Stimulated activated effector memory CD8-positive, alpha-beta T cell treated with anti-CD3 and anti-CD28 coated beads, Interleukin-12 subunit alpha, Interleukin-12 subunit beta, amount 100 ng/mL, for 72 hours (primary cell): ENCODE measurements around the gene LRMDA.
"Not testable (repeated sequence)": the region's sequence is repeated elsewhere in the genome, so short reads cannot be mapped to it uniquely, and the experiment has no call there.

Source experiments
- ATAC-seq: fragments of 150-1000 bp; cut with Tn5 transposase; 2 replicates; pipeline ENCODE4 v1.10.0; 2021
- DNase-seq, 2 donors: peaks; one replicate each; pipeline ENCODE4 v3.0.0; 2021 to 2022; ENCODE audit warnings: low spot score in 2 of 2
- H3K27ac Mint-ChIP-seq: one replicate; pipeline ENCODE4 v1.8.0; 2022; ENCODE audit warnings: mild to moderate bottlenecking, mixed read lengths
- H3K36me3 Mint-ChIP-seq: one replicate; pipeline ENCODE4 v1.8.0; 2022; ENCODE audit warnings: mild to moderate bottlenecking, mixed read lengths
- H3K4me1 Mint-ChIP-seq: one replicate; pipeline ENCODE4 v1.8.0; 2022; ENCODE audit warnings: mixed read lengths
- H3K4me3 Mint-ChIP-seq: one replicate; pipeline ENCODE4 v1.8.0; 2022; ENCODE audit warnings: mild to moderate bottlenecking, mixed read lengths
- H3K9me3 Mint-ChIP-seq: one replicate; pipeline ENCODE4 v1.8.0; 2022; ENCODE audit warnings: mixed read lengths

Gene LRMDA

DNA sequence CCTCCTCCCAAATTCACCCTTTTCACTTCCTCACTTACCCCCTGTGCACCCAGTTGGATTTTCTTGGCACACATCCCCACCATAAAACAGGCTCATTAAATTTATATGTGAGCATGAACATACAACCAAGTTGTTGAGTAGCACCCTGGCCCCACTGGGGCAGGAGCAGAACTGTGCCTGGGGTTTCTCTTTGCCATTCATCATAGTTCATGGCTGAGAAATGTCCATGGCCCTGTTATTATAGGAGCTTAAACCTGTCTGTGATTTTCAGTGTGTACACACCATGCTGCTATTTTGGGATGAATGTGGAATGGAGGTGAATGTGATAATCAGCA is 618.8 kb downstream of the LRMDA start:
- Mint-ChIP-seq H3K36me3 (no peaks in the 10 kb centered on the region), H3K4me3 (no peak overlapping the region), H3K27ac (no peak overlapping the region), H3K4me1 (no peaks in the 10 kb centered on the region), H3K9me3 (peaks cover 2% of the 10 kb centered on the region)
- no peak for ATAC-seq
- no peak for DNase-seq

DNA sequence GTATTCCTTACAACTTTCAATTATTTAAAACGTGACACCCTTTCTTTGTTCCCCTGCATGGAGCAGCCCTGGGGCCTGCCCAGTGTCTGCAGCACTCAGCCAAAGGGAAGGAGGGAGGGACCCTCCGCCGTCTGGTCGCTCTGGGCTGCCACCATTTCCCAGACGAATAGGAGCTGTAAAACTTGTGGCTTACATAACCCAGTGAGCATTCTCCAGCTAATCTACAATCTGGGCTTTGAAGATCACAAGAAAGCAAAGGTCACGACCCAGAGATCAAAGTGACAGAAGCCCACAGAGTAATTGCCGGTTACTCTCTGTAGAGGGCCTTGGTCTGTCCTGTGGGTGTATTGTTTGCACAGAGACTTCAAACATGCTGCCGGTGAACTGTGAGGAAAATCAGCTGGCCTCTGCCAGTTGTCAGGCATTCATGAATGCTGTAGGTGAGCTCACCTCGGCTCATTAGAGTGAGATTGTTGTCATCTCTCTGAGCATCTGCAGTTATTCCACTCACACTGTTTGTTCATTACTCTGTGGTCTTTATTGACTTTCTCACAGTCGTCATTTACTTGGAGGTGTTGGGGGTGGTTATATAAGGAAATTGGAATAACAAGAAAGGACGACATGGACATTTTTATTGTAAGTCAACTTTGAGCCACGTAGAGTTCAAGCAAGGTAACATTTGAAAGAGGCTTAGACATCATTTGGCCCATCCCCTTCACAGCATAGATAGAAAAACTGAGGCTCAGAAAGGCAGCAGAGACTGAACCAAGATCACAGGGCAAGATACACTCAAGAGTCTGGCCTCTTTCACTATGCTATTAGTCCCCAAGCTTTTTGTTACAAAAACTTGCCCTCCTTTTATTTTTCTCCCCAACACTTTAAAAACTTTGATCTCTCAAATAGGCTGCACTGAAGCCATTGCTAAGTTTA is 619.8 kb downstream of the LRMDA start:
- ATAC-seq, result no peak
- H3K4me1 Mint-ChIP-seq, result no peaks in the 10 kb centered on the region

DNA sequence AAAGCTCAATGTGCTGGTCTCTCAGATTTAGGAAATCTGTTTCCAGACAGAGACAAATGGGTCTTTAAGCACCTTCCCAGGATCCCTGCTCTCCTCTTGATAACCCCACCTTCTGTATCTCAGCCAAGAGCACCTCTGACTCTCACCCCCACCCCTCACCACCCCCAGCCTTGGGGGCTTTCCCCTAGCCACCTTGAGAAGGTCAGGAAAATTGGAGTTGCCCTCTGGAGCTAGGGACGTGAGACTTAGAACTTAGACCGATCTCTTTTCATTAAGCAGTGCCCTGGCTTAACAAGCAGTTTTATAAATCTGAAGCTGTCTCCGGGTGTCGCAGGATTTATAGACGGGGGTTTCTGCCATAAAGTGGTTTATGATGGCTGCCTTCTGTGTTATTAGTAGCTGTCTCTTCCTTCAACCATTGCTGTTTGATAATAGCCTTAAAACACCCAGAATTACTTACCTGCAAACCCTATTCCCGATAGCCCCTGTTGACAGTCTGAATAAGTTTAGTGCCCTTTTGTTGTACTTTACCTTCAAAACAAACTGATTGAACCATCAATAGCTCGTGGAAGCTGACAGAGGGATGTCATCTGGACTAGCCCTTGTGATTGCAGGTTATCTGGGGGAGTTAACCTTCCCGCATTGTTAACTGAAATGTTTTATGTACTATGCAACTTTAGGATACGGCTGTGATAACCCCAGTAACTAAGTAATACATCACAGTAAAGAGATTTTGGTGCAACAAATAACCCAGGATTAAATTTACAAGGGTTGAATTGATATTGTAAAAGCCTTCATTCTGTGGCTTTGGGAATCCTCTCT is 621.5 kb downstream of the LRMDA start:
- no peaks in the 10 kb centered on the region for H3K36me3 Mint-ChIP-seq
- H3K27ac Mint-ChIP-seq, result no peak overlapping the region
- H3K4me1 Mint-ChIP-seq, result no peaks in the 10 kb centered on the region
- H3K9me3 Mint-ChIP-seq, result no peaks in the 10 kb centered on the region
- ATAC-seq (no peak), DNase-seq (no peak)
- H3K4me3 Mint-ChIP-seq, result no peak overlapping the region

More for the DNA sequence above, 619.8 kb downstream of the LRMDA start:
- Mint-ChIP-seq H3K36me3 (no peaks in the 10 kb centered on the region), H3K9me3 (no peaks in the 10 kb centered on the region), H3K27ac (no peak overlapping the region), H3K4me3 (no peak overlapping the region)
- no peak for DNase-seq

DNA sequence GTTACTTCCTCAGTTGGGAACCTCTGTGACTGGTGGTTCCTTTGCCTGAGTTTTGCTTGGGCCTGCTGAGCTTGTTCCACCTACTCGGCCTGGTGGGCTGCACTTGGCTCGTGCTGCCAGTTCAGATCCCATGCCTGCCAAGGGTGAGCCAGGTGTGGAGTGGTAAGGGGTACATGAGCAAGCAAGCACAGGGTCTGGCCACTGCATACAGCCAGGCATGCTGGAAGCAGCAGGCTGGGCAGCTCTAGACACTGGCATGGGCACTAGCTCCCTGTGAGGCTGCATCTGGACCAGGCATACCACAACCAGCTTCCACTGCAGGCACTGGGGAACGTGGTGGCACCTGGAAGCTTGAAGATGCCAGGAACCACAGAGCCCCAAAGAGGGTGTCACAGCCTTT is 624.0 kb downstream of the LRMDA start:
- no peaks in the 10 kb centered on the region for H3K36me3 Mint-ChIP-seq
- DNase-seq, result no peak
- H3K4me1 Mint-ChIP-seq, result no peaks in the 10 kb centered on the region
- no peak overlapping the region for H3K27ac Mint-ChIP-seq
- no peak overlapping the region for H3K4me3 Mint-ChIP-seq
- no peak for ATAC-seq
- no peaks in the 10 kb centered on the region for H3K9me3 Mint-ChIP-seq

DNA sequence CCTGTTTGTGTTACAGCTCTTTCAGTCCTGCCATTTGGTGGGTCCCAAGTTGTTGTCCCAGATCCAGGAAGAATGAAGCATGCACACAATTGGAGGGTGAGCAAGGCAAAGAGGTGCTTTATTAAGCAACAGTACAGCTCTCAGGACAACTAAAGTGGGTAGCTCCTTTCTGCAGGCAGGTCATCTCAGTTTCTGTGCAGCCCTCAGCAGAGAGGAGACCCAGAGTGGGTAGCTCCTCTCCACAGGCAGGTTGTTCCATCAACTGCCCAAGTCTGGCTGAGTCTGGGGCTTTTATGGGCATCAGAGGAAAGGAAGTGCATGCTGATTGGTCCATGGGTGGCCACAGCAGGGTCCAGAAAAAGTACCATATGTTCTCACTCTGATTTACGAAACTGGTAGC is 624.5 kb downstream of the LRMDA start:
- Mint-ChIP-seq H3K4me3 (no peak overlapping the region), H3K27ac (no peak overlapping the region), H3K4me1 (no peaks in the 10 kb centered on the region), H3K9me3 (no peaks in the 10 kb centered on the region), H3K36me3 (no peaks in the 10 kb centered on the region)
- no peak for ATAC-seq
- DNase-seq, result no peak

DNA sequence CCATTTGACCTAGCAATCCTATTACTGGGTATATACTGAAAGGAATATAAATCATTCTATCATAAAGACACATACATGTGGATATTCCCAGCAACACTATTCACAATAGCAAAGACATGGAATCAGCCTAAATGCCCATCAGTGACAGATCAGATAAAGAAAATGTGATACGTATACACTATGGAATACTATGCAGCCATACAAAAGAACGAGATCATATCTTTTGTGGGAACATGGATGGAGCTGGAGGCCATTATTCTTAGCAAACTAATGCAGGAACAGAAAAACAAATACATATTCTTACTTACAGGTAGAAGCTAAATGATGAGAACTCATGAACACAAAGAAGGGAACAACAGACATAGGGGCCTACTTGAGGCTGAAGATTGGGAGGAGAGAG is 629.6 kb downstream of the LRMDA start:
- not testable (repeated sequence) for H3K4me3 Mint-ChIP-seq, H3K27ac Mint-ChIP-seq, H3K9me3 Mint-ChIP-seq, DNase-seq, ATAC-seq, H3K4me1 Mint-ChIP-seq, H3K36me3 Mint-ChIP-seq

DNA sequence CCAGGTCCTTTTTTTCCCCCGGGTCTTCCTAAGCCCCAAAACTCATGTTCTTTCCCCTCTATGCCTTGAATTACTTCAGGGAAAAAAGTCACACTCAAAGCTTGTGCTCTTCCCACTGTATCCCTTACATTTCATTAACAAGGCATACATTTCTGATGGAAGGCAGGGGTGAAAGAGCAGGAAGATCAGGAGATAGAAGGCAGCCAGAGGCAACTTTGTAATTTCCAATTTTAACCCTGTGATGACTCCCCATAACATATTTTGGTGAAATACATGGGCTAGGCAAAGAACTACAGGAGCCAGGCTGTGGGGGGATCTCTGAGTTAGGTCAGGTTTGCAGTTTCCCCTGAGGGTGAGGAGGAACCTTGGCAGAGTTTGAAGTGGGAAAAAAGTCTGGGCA is 635.0 kb downstream of the LRMDA start:
- DNase-seq (no peak), ATAC-seq (no peak)
- H3K4me1 Mint-ChIP-seq, result no peaks in the 10 kb centered on the region
- no peaks in the 10 kb centered on the region for H3K36me3 Mint-ChIP-seq
- H3K4me3 Mint-ChIP-seq, result no peak overlapping the region
- no peak overlapping the region for H3K27ac Mint-ChIP-seq
- peaks cover 4% of the 10 kb centered on the region for H3K9me3 Mint-ChIP-seq

DNA sequence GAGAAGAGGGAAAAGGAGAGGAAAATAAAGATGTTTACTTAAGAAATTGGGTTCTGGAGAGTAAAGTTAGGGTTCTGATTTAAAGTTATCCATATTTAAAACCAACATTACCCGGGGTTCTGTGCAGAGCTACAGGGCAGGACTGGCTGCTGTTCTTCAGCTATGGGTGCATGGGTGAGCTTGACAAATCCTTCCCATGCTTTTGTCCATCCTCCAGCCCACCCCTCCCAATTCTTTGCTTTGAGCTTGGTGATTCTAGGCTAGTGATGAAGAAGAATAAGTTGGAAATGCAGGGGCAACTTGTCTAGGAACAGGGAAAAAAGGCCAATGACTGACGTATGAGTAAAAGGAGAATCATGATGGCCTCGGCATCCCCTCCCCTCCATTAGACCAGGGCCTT is 636.0 kb downstream of the LRMDA start:
- no peaks in the 10 kb centered on the region for H3K36me3 Mint-ChIP-seq
- ATAC-seq, result no peak
- no peak overlapping the region for H3K27ac Mint-ChIP-seq
- no peak for DNase-seq
- no peak overlapping the region for H3K4me3 Mint-ChIP-seq
- H3K4me1 Mint-ChIP-seq, result no peaks in the 10 kb centered on the region
- H3K9me3 Mint-ChIP-seq, result peaks cover 4% of the 10 kb centered on the region

DNA sequence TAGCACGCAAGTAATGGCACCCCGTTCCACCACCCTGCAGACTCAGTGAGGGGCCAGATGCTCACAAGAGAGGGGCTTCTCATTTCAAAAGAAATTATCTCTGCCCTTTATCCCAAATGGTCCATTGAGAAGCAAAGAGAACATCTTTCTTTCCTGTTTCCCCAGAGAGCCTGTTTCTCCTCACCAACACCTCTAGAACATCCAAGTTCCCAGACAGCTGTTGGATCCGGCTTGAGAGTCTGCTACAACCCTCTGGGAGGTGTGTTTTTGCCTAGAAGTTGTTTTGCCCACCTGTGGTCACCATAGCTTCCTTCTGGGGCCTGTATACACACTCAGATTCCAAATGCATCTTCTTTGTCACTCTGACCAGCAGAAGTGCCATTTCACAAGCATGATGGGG is 637.4 kb downstream of the LRMDA start:
- DNase-seq (no peak), ATAC-seq (no peak)
- Mint-ChIP-seq H3K4me3 (no peak overlapping the region), H3K27ac (no peak overlapping the region), H3K36me3 (no peaks in the 10 kb centered on the region), H3K9me3 (peaks cover 2% of the 10 kb centered on the region), H3K4me1 (no peaks in the 10 kb centered on the region)

DNA sequence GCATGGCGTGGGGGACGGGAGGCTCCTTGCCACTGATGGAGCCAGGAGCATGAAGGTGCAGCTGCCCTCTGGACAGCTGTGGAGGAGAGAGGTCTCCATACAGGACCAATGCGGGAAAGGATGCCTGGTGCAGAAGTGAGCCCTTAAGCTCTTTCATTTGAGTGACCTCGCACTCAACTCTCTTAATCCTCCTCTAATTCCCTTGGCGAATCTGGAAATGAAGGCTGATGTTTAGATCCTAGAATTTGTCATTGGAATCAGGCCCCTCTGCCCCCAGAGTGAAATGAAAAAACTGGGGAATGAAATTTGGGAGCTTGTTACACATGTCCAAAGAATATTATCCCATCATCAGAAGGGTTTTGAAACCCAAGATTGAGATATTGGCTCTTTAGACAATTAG is 639.5 kb downstream of the LRMDA start:
- H3K4me3 Mint-ChIP-seq, result no peak overlapping the region
- H3K4me1 Mint-ChIP-seq, result no peaks in the 10 kb centered on the region
- H3K9me3 Mint-ChIP-seq, result peaks cover 3% of the 10 kb centered on the region
- H3K36me3 Mint-ChIP-seq, result no peaks in the 10 kb centered on the region
- ATAC-seq (no peak), DNase-seq (no peak)
- no peak overlapping the region for H3K27ac Mint-ChIP-seq

DNA sequence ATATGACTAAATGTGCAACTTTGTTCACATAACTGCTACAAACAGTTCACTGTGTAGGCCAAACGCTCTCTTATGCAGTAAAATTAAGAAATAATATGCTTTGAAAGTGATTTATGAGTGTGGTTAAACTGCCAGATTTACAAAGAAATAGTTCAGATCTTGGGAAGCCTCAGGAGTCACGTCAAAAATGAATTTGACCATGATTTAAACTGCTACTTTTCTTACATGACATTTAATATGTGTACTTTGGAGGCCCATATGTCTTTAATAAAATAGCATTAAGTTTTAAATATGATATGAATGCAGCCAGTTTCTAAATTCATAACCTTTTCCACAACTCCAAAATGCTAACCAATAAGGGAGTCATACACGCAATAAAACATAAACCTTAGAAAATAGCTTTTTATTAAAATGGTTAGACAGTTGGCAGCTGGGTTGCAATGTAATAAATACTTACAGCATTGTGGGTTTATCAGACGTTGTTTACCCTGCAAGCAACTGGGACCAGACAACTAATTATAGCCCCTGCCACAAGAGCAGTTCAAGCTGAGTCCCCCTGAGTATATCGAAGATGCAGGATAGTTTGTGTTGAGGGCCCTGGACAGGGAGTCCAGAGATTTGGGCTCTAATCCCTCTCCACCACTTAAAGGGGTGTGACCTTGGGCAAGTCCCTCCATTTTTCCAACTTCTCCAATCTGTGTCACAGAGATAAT is 640.4 kb downstream of the LRMDA start:
- no peak for DNase-seq
- Mint-ChIP-seq H3K4me3 (no peak overlapping the region), H3K4me1 (no peaks in the 10 kb centered on the region), H3K27ac (no peak overlapping the region), H3K9me3 (peaks cover 3% of the 10 kb centered on the region), H3K36me3 (no peaks in the 10 kb centered on the region)
- no peak for ATAC-seq

DNA sequence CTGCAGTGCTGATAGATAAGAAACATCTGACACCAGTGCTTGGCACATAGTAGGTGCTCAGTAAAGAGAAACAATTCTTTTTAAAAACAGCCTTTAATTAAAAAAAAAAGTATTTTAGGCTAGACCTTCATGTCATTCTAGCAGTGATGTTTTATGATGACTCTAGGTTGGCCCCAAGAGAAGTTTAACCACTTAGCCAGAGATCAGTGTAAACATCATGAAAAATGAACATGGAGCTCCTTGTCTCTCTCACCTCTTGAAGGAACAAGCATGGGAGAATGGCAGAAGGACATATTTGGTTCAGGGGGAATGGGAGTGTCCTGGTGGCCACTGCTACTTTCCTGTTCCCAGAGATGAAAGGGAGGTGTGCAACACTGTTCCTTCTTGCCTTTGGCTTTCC is 641.0 kb downstream of the LRMDA start:
- peaks cover 3% of the 10 kb centered on the region for H3K9me3 Mint-ChIP-seq
- no peak overlapping the region for H3K4me3 Mint-ChIP-seq
- no peaks in the 10 kb centered on the region for H3K4me1 Mint-ChIP-seq
- ATAC-seq, result no peak
- DNase-seq, result no peak
- H3K27ac Mint-ChIP-seq, result no peak overlapping the region
- no peaks in the 10 kb centered on the region for H3K36me3 Mint-ChIP-seq

DNA sequence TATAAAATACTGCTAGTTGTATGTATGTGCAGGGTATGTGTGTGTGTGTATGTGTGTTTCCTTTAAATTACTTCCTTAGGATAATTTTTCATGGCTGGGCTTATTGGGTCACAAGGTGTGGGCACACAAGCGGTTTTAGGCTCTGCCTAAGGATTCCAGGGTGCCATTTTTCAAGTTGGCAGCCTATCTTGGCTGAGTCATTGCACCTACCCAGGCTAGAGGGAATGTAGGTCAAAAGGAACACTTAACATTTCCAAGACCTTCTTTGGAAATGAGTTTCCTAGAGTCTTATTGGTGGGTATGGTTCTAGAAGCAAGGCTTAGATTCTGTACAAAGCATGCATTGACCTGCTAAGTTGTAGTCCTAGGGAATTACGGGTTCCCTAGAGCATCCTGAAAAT is 642.1 kb downstream of the LRMDA start:
- H3K27ac Mint-ChIP-seq, result no peak overlapping the region
- peaks cover 3% of the 10 kb centered on the region for H3K9me3 Mint-ChIP-seq
- H3K36me3 Mint-ChIP-seq, result no peaks in the 10 kb centered on the region
- H3K4me3 Mint-ChIP-seq, result no peak overlapping the region
- H3K4me1 Mint-ChIP-seq, result no peaks in the 10 kb centered on the region
- DNase-seq (no peak), ATAC-seq (no peak)

DNA sequence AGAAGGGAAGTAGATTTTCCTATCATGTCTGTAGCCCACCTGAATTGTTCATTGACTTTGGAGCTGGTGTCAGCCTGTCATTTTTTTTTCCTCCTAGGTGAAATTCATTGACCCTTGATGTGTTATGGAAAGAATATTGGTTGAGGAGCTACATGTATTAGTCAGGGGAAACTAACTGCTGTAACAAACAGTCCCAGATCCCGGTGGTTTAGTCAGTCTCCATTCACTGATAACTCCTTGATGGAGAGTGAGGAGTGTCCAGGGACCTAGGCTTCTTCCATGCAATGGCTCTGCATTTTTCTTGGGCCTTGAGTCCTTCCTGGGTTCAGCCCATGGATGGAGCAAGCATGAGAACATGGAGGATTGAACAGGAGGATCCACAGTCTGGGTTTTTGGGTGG is 643.2 kb downstream of the LRMDA start:
- H3K4me3 Mint-ChIP-seq, result no peak overlapping the region
- no peak for DNase-seq
- H3K27ac Mint-ChIP-seq, result no peak overlapping the region
- H3K9me3 Mint-ChIP-seq, result peaks cover 5% of the 10 kb centered on the region
- H3K4me1 Mint-ChIP-seq, result no peaks in the 10 kb centered on the region
- ATAC-seq, result no peak
- H3K36me3 Mint-ChIP-seq, result no peaks in the 10 kb centered on the region

DNA sequence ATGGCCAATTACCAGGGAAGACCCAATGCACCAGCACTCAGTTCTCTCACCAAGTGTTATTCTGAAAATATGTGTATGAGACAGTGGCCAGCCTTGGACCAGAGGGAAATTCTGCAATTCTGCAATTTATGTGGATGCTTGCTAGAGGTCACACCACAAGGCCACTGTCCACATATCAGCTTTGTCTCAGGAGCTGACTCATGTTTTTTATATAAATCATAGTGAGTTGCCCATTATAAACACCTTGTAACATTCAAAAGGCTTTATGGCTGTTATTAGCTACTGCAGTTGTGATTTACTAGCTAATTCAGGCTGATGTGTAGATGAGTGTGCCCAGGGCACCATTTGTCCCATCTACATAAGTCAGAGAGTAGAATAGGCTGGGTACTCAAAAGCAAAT is 649.0 kb downstream of the LRMDA start:
- H3K4me3 Mint-ChIP-seq, result no peak overlapping the region
- ATAC-seq, result no peak

More for the DNA sequence above, 649.0 kb downstream of the LRMDA start:
- no peak overlapping the region for H3K27ac Mint-ChIP-seq
- no peaks in the 10 kb centered on the region for H3K4me1 Mint-ChIP-seq
- H3K36me3 Mint-ChIP-seq, result no peaks in the 10 kb centered on the region
- DNase-seq, result no peak
- H3K9me3 Mint-ChIP-seq, result peaks cover 2% of the 10 kb centered on the region
